B cell (primary cell): ENCODE measurements around the gene SERBP1.

ENCODE experiments used
- EZH2 ChIP-seq: IDR thresholded peaks from 2 replicates; pipeline ENCODE4 v1.6.1; 2012; ENCODE audit warnings: borderline replicate concordance, low read depth, mild to moderate bottlenecking, moderate library complexity, low read length; ENCODE audit not compliant: insufficient read depth, poor library complexity, severe bottlenecking
- TF ChIP-seq, protein P1 (sequence below): fragments of 200-600 bp; IDR thresholded peaks from one replicate; pipeline ENCODE4 v1.8.0; 2022; ENCODE audit warnings: antibody characterized with exemption, mild to moderate bottlenecking

DNA sequence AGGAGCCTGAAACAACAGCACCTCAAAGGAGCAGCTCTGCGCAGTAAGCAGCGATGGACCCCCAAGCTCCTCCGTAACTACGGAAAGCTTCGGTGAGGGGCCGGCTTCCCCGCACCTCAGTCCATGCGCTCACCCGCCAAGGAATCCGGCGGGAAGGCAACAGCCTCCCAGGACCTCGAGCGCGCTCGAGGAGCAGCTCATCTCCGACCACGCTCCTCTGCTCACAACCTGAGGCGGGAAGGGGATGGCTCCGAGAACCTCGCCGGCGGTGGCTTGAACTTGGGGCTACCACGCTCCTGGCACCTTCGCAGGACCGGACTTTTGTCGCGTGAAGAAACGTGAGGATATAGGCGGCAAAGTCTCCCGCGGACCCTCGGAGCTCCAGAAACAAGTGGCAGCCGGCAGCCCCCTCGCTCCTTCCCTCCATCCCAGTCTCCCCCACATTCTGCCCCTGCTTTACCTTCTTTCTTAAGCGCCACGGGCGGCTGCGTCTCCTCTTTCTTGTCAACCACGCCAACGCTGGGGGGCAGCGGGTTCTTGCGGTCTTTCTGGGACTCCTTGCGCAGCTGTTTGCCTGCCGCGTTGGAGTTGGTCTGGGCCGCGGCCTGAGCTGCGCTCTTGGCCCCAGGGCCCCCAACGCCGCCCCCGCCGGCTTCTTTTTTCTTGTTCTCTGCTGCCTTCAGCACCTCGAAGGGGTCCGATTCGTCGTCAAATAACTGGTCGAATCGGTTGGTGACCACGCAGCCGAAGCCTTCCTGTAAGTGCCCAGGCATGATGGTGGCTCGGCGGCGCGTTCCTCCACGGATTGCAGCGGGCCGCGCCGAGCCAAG is 459 bp downstream of the SERBP1 start:
- TF ChIP-seq EZH2, result no peak
- TF ChIP-seq, protein P1, sequence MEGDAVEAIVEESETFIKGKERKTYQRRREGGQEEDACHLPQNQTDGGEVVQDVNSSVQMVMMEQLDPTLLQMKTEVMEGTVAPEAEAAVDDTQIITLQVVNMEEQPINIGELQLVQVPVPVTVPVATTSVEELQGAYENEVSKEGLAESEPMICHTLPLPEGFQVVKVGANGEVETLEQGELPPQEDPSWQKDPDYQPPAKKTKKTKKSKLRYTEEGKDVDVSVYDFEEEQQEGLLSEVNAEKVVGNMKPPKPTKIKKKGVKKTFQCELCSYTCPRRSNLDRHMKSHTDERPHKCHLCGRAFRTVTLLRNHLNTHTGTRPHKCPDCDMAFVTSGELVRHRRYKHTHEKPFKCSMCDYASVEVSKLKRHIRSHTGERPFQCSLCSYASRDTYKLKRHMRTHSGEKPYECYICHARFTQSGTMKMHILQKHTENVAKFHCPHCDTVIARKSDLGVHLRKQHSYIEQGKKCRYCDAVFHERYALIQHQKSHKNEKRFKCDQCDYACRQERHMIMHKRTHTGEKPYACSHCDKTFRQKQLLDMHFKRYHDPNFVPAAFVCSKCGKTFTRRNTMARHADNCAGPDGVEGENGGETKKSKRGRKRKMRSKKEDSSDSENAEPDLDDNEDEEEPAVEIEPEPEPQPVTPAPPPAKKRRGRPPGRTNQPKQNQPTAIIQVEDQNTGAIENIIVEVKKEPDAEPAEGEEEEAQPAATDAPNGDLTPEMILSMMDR, result no peak
